HL-60/S4 (cell line): ENCODE data around the gene RTL10.

Experiments used
- in situ Hi-C: fragments of 300-500 bp; cut with MboI; formaldehyde crosslinking; loops from 2 replicates; pipeline ENCODE4 v1.14.3; 2022; ENCODE audit warnings: low sequenced_read_pairs

The RTL10 gene

GRCh38 chr22:19825904-19826618, 28.6 kb downstream of the RTL10 start:
- in situ Hi-C loops: no loop called here

GRCh38 chr22:19824926-19825339, 29.7 kb downstream of the RTL10 start:
- in situ Hi-C loops: loop anchor here (25.0 kb wide), 1 partner anchor 863 kb away; no protein-coding TSS in a partner anchor

- in situ Hi-C loops: loop anchor here (25.0 kb wide), 1 partner anchor 862 kb away; no protein-coding TSS in a partner anchor
Observed at GRCh38 chr22:19824212-19824925, 30.3 kb downstream of the RTL10 start.

GRCh38 chr22:19823902-19824211, 30.8 kb downstream of the RTL10 start:
- in situ Hi-C loops: loop anchor here (25.0 kb wide), 1 partner anchor 862 kb away; no protein-coding TSS in a partner anchor

- in situ Hi-C loops: loop anchor here (25.0 kb wide), 1 partner anchor 861 kb away; no protein-coding TSS in a partner anchor
Observed at GRCh38 chr22:19823191-19823901, 31.3 kb downstream of the RTL10 start.

- in situ Hi-C loops: loop anchor here (25.0 kb wide), 1 partner anchor 860 kb away; no protein-coding TSS in a partner anchor
Observed at GRCh38 chr22:19822301-19823117, 32.2 kb downstream of the RTL10 start.

- in situ Hi-C loops: loop anchor here (25.0 kb wide), 1 partner anchor 859 kb away; no protein-coding TSS in a partner anchor
Observed at GRCh38 chr22:19821523-19822300, 33.0 kb downstream of the RTL10 start.

GRCh38 chr22:19820880-19821522, 33.7 kb downstream of the RTL10 start:
- in situ Hi-C loops: loop anchor here (25.0 kb wide), 1 partner anchor 859 kb away; no protein-coding TSS in a partner anchor

- in situ Hi-C loops: loop anchor here (25.0 kb wide), 1 partner anchor 858 kb away; no protein-coding TSS in a partner anchor
Observed at GRCh38 chr22:19819911-19820879, 34.5 kb downstream of the RTL10 start.

- in situ Hi-C loops: loop anchor here (25.0 kb wide), 1 partner anchor 857 kb away; no protein-coding TSS in a partner anchor
Observed at GRCh38 chr22:19819208-19819910, 35.3 kb downstream of the RTL10 start.

- in situ Hi-C loops: loop anchor here (25.0 kb wide), 1 partner anchor 856 kb away; no protein-coding TSS in a partner anchor
Observed at GRCh38 chr22:19818324-19819207, 36.1 kb downstream of the RTL10 start.

GRCh38 chr22:19816372-19817119, 38.1 kb downstream of the RTL10 start:
- in situ Hi-C loops: loop anchor here (25.0 kb wide), 1 partner anchor 854 kb away; no protein-coding TSS in a partner anchor

- in situ Hi-C loops: loop anchor here (25.0 kb wide), 1 partner anchor 854 kb away; no protein-coding TSS in a partner anchor
Observed at GRCh38 chr22:19815823-19816290, 38.8 kb downstream of the RTL10 start.

- in situ Hi-C loops: loop anchor here (25.0 kb wide), 1 partner anchor 853 kb away; no protein-coding TSS in a partner anchor
Observed at GRCh38 chr22:19815093-19815822, 39.4 kb downstream of the RTL10 start.
